ENCODE data around the gene TSPAN14. TPM values are rescaled to one million over a fixed set of nuclear protein-coding genes. Genes with fewer than 3 reads are reported as not detected.

TSPAN14 gene
- total and polyA plus RNA-seq, 2 of the 13 experiments (the other 11 are each of a cell fraction or from before 2014, with no cell fraction given): 24.1 to 80.6 TPM

- peaks cover 58% of the 10 kb centered on the region for H3K4me1 ChIP-seq (ENCODE audit: insufficient read depth, low read length)
- peaks cover 31% of the 10 kb centered on the region for H3K79me2 ChIP-seq (ENCODE audit: insufficient read depth, low read length)
- intact Hi-C loops (cut with micrococcal nuclease; ENCODE audit: unreplicated experiment): no loop called here
- ChIA-PET CTCF (ENCODE audit: low intra/inter-chr PET ratio, low total read pairs) (no interaction called here), POLR2A (interaction anchor here (1.7 to 3.3 kb wide), 2 partner anchors 47 to 52 kb away, joined by 7 to 16 read pairs; no protein-coding TSS in a partner anchor)
- no peak overlapping the region for H3K9ac ChIP-seq (ENCODE audit: insufficient read depth, low read depth, low read length)
- H4K20me1 ChIP-seq (ENCODE audit: insufficient read depth, low read length): peaks cover 5% of the 10 kb centered on the region; the same call in 1 of the 2 replicates
- H3K27me3 ChIP-seq (ENCODE audit: control insufficient read depth in 1 of 2, insufficient read depth in 2 of 2, low read length in 2 of 2): no peaks in the 10 kb centered on the region; a peak in 1 of 5 replicates
- BruUV-seq (replicated peaks): no TSS peak
- H3K4me2 ChIP-seq (ENCODE audit: low read depth, low read length): peak overlapping the region; percentile 88; the same call in 1 of the 2 replicates
- DNase-seq (ENCODE audit: low spot score): no peak
- H3K4me3 ChIP-seq (replicated peaks in 1 of 3; ENCODE audit: insufficient read depth in 1 of 3, low read depth in 2 of 3, low read length in 3 of 3): peak overlapping the region in 1 of 3 experiments; percentile 77; a peak in 1 of 6 replicates
- H3K36me3 ChIP-seq (replicated peaks in 1 of 2; ENCODE audit: control insufficient read depth in 1 of 2, insufficient read depth in 2 of 2, low read length in 2 of 2): no peaks in the 10 kb centered on the region
- H2AFZ ChIP-seq (ENCODE audit: low read length): no peak overlapping the region
- TF ChIP-seq ATF4 (CRISPR knock-in tag; IDR thresholded peaks at IDR 0.05) (no peak), HMGXB4 (CRISPR knock-in tag; IDR thresholded peaks at IDR 0.05; ENCODE audit: borderline replicate concordance in 1 of 2, low read depth in 1 of 2) (0 out of 4 replicates have a peak, but pooled peaks of 1 of the 2 experiments have one; percentile 4)
- H3K9me3 ChIP-seq (ENCODE audit: low read length): no peaks in the 10 kb centered on the region
- no peak for ATAC-seq
- 61% methylated on average over 4 of the region's 4 CpGs for WGBS (ENCODE audit: low lambda C conversion rate)
- no peak overlapping the region for H3K27ac ChIP-seq (ENCODE audit: extremely low read length, insufficient read depth, low read length)
- FAIRE-seq: no peak
- in situ Hi-C loops (cut with HindIII; ENCODE audit: extremely low pct_ligation_motif_present, low pct_unique_long_range_greater_than_20kb): no loop called here
These were observed 1.5 kb upstream of the TSPAN14 start for GRCh38 chr10:80452640-80453039.
